ENCODE measurements around the gene RNLS.
"Not testable (repeated sequence)": the region's sequence is repeated elsewhere in the genome, so short reads cannot be mapped to it uniquely, and the experiment has no call there.

The RNLS gene

DNA sequence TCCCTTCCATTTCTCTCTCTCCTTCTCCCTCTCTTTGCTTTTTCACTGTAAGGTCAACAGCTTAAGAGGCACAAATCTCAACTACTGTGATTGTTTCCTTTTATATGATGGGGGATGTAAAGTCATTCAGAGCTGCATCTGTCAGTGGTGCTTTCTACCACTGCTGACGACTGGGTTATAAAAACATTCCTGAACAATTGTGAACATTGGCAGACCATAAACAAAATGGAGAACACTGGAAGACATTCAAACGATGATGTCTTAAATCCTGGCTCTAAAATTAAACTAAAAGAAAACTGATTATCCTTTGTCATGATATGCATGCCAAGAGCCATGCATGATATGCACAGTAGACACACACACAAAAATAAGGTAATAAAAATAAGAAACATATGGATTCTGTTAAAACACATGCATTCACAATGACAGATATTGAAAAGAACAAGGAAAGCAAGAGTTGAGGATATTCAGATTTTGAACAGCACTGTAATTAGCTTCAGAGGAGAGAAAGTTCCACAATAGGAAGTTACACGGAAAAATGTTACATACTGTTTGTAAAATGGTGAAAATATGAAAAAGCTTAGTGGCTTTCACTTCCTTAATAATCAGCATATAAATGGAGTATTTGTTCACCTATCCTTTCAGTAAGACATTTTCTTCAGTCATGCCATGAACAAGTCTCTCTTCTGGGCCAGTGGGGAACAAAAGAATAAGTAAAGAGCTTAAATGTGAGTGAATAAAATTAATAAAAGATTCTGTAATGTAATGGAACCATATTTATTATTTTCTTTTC, 89.2 kb downstream of the RNLS start:
- TF ChIP-seq, protein P1, sequence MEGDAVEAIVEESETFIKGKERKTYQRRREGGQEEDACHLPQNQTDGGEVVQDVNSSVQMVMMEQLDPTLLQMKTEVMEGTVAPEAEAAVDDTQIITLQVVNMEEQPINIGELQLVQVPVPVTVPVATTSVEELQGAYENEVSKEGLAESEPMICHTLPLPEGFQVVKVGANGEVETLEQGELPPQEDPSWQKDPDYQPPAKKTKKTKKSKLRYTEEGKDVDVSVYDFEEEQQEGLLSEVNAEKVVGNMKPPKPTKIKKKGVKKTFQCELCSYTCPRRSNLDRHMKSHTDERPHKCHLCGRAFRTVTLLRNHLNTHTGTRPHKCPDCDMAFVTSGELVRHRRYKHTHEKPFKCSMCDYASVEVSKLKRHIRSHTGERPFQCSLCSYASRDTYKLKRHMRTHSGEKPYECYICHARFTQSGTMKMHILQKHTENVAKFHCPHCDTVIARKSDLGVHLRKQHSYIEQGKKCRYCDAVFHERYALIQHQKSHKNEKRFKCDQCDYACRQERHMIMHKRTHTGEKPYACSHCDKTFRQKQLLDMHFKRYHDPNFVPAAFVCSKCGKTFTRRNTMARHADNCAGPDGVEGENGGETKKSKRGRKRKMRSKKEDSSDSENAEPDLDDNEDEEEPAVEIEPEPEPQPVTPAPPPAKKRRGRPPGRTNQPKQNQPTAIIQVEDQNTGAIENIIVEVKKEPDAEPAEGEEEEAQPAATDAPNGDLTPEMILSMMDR (IDR thresholded peaks at IDR 0.05; ENCODE audit: low read depth, low read length): no peak
- no peak overlapping the region for H3K4me3 ChIP-seq (ENCODE audit: low read depth, low read length)

DNA sequence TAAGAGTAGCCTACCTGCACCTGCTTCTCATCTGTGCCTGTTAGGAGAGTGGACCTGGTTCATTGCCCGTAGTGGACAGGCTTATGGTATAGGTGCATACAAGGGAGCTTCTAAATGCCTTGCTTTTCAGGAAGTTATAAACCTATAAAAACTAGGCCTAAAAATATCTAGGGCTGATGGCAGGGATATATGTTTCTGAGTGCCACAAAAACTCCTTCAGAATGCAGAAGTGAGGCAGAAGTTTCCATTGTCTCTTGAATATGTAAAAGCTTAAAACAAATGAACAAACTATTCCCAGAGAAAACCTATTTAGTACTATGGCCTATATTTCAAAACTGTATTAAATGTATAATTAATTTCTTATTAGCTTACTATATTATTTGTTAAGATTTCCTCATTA, 91.8 kb downstream of the RNLS start:
- no peak overlapping the region for H3K4me3 ChIP-seq (ENCODE audit: low read depth, low read length)
- TF ChIP-seq, protein P1 (IDR thresholded peaks at IDR 0.05; ENCODE audit: low read depth, low read length): no peak

DNA sequence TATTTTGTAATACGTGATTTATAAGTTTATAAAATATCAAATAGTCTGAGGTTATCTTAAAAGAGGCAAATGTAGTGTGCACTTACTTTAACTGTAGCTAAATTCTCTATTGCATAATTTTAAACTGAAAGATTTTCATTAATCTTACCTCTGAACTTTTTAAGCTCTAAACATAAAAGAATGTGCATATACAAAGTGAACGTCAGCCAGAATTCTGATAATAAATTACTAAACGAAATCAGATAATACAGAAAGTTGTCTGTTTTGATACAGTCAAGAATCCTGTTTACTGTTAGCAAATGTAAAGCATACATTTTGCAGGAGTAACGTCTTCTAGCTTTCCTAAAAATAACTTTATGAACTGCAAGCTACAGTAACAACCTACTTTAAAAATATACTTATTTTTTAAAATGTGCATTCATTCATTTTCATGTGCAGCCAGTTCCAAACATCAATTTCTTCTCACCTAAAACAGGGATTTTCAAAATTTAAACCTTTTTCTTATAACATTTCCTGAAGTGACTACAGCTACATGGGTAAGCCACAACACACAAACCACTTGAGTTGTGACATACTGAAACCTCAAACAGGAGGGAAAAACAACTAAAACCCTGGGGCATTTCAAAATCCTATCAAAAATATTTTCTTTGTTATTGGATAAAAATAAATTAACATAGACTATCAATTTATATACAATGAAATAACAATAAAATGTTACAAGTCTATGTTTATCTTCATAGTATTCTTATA, 92.7 kb downstream of the RNLS start:
- H3K4me3 ChIP-seq (ENCODE audit: low read depth, low read length): no peak overlapping the region
- TF ChIP-seq, protein P1 (IDR thresholded peaks at IDR 0.05; ENCODE audit: low read depth, low read length): no peak

DNA sequence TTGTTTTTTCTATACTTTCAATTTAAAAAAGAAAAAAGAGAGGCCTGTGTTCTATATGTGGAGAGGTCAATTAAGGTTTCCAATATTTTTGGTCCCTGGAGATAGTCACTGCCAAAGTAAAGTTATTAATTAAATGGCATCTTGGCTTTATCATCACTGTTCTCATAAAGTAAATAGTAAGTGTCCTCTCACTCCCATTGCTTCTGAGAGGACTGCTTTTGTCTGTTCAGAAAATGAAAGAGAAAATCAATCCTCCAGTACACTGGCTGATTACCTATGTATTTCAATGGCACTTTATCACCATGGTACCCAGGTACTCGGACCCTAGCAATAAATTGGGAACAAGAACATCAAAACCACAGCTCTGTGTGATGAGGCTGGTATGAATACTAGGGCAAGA, 94.0 kb downstream of the RNLS start:
- no peak overlapping the region for H3K4me3 ChIP-seq (ENCODE audit: low read depth, low read length)
- TF ChIP-seq, protein P1 (IDR thresholded peaks at IDR 0.05; ENCODE audit: low read depth, low read length): no peak

DNA sequence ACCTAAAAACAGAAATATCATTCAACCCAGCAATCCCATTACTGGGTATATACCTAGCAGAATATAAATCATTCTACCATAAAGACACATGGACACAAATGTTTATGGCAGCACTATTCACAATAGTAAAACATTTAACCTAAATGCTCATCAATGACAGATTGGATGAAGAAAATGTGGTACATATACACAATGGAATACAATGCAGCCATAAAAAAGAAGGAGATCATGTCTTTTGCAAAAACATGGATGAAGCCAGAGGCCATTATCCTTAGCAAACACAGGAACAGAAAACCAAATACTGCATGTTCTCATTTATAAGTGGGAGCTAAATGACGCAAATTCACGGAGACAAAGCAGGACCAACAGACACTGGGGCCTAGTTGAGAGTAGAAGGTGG, 96.3 kb downstream of the RNLS start:
- not testable (repeated sequence) for H3K4me3 ChIP-seq (ENCODE audit: low read depth, low read length)

DNA sequence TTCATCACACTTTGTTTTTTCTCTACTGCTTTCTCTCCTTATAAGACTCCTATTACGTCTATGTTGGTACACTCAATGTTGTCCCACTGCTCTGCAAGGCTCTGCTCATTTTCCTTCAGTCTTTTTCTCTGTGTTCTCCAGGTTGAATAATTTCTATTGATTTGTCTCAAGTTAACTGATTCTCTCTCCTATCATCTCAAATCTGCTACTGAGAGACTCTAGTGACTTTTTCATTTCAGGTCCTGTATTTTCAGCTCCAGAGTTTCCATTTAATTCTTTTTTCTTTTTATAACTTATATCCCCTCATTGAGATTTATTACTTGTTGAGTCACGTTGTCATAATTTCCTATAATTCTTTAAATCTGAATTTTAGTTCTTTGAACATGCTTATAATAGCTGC, 100.9 kb downstream of the RNLS start:
- no peak overlapping the region for H3K4me3 ChIP-seq (ENCODE audit: low read depth, low read length)
- TF ChIP-seq, protein P1 (IDR thresholded peaks at IDR 0.05; ENCODE audit: low read depth, low read length): no peak

DNA sequence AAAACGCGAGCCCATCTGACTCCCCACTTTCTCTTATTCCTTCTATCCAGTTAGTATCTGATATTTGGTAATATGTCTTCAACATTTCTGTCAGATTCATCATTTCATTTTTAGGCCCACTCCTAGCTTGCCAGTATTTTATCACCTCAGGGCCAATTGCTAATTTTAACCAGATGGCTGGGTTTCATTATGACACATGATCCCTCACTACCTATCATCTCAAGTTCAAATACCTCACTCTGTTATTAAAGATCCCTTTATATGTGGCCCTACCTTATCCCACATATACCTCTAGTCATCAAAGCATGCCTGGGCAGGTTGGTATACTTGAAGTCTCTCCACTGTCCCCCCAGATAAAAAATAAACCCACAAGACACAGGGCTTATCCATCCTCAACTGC, 104.9 kb downstream of the RNLS start:
- no peak overlapping the region for H3K4me3 ChIP-seq (ENCODE audit: low read depth, low read length)
- TF ChIP-seq, protein P1 (IDR thresholded peaks at IDR 0.05; ENCODE audit: low read depth, low read length): no peak

All from WI38 (cell line).